ENCODE results near the gene PKDREJ. TPM values are rescaled to one million over a fixed set of nuclear protein-coding genes. Genes with fewer than 3 reads are reported as not detected.
A peak's percentile ranks its signal among the peaks of the same experiment; 100 is the strongest.
"Not testable (repeated sequence)": the region's sequence is repeated elsewhere in the genome, so short reads cannot be mapped to it uniquely, and the experiment has no call there.

The PKDREJ gene, protein sequence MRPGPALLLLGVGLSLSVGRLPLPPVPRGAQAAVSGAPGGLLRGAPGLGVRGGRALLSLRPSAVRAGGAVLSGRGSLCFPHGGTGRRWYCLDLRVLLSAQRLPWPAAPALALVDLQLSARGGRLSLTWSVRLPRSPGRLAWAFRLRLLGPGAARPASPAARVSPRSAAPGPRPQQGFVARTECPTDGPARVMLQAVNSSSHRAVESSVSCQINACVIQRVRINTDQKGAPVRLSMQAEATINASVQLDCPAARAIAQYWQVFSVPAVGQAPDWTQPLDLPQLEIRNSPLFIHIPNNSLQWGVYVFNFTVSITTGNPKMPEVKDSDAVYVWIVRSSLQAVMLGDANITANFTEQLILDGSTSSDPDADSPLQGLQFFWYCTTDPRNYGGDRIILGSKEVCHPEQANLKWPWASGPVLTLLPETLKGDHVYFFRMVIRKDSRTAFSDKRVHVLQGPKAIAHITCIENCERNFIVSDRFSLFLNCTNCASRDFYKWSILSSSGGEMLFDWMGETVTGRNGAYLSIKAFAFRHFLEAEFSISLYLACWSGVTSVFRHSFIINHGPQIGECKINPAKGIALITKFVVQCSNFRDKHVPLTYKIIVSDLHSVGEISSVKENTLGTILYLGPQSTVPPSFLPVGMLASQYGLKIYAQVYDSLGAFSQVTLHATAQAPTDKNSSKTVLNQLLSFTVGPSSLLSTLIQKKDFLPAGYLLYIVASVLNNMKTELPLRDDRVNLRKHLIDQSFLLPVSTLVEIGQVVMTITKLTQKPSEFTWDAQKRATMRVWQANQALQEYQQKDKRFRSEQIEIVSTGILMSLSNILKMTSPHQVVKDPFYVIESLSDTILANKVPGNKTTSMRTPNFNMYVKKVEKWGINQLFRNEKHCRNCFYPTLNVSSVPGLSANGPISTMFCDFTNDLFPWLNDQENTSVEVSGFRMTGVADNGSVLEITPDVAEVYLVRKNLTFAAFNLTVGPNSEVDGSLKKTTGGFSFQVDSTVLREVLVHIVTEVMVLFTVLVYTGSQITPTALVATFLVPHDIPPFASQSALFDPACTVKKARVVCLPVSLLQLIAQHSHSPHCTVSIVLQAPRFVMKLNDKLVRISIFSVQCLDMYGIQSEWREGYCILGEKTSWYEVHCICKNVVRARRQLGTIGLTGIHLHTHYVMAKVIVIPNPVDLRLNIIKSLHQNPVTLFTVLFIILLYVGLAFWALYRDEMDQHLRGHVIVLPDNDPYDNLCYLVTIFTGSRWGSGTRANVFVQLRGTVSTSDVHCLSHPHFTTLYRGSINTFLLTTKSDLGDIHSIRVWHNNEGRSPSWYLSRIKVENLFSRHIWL (N-terminal part only)
- not detected in 2 replicates for total RNA-seq (2014; rRNA removed; shearing (Covaris generic))

DNA sequence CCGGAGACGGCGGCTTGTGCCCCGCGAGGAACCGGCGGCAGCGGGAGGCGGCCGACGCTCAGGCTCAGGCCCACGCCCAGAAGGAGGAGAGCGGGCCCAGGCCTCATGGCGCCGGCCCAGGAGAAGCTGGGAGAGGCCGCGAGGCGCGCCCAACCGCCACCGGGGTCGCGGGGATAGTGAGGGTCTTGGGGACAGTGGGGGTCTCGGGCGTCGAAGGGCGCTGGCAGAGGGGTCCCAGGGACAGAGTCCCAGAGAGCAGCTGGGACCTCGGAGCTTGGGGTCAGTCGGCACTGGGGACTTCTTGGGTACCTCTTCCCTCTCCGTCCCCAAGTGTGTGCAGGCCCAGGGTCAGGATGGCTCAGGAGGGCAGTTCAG lies at the start of gene PKDREJ:
Gene PKDREJ (minus strand): TSS at position 128 of the 375 bp plus-strand sequence. CDS start 21 bp downstream, at position 107.
- DNase-seq (ENCODE audit: low spot score), result no peak
- in situ Hi-C loops (cut with HindIII; ENCODE audit: low sequenced_read_pairs), result no loop called here

DNA sequence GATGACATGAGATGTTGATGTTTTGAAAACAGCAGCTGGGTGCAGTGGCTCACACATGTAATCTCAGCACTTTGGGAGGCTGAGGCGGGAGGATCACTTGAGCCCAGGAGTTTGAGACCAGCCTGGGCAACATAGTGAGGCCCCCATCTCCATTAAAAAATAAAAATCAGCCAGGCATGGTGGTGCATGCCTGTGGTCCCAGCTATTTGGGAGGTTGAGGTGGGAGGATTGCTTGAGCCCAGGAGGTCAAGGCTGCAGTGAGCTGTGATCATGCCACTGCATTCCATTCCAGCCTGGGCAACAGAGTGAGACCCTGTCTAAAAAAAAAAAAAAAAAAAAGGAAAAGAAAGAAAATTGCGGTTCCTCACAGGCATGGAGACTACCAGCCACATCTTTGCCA lies 49.7 kb upstream of the PKDREJ start:
- in situ Hi-C loops (cut with HindIII; ENCODE audit: low sequenced_read_pairs); DNase-seq (ENCODE audit: low spot score): not testable (repeated sequence)

DNA sequence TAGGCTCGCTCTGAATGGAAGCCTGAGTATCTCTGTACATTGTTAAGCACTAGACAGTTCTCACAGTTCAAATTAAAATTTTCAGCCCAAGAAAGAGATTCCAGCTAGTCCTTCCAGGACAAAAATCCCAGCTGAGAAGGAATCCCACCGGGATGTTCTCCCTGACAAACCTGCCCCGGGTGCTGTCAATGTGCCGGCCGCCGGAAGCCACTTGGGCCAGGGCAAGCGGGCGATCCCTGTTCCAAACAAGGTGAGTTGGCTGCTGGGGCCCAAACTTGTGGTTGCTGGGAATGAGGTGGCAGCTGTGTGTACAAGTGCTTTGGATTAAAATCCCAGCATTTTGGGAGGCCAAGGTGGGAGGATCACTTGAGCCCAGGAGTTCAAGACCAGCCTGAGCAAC lies 48.9 kb upstream of the PKDREJ start:
- in situ Hi-C loops (cut with HindIII; ENCODE audit: low sequenced_read_pairs), result no loop called here
- DNase-seq (ENCODE audit: low spot score), result no peak

DNA sequence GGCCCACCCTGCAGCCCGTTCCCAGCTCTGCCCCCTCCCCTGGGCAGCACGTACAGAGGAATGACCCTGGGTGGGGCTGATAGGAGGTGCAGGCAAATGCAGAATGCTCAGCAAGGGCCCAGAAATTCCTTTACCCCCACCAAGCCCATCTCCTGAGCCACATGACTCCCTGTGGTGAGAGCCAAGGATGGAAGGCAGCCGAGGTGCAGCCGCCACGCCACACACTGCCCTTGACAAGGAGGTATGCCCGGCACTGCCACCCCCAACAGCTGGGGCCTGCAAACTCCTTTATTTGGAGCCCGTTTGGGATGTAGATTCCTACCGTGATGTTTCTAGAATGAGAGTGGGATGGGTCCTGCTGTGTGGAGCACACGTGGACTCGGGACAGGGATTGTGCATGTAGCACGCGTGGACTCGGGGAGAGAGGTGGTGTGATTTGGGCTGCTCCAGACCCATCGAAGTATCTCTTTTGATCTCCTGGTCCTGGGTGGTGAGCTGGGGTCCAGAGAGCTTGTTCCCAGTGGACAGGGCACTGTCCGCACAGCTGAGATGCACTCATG lies 46.5 kb upstream of the PKDREJ start:
- in situ Hi-C loops (cut with HindIII; ENCODE audit: low sequenced_read_pairs), result no loop called here

DNA sequence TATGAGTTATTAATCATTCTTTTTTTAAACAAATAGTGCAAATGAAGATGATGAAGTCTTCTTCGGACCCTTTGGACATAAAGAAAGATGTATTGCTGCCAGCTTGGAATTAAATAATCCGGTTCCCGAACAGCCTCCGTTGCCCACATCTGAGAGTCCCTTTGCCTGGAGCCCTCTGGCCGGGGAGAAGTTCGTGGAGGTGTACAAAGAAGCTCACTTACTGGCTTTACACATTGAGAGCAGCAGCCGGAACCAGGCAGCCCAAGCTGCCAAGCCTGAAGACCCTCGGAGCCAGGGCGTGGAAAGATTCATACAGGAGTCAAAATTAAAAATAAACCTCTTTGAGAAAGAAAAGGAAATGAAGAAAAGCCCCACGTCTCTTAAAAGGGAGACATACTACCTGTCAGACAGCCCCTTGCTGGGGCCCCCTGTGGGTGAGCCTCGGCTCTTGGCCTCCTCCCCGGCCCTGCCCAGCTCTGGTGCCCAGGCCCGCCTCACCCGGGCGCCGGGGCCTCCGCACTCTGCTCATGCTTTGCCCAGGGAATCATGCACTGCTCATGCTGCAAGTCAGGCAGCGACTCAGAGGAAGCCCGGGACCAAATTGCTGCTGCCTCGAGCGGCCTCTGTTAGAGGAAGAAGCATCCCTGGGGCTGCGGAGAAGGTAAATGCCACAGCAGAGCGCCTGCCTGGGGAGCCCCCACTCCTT lies 45.3 kb upstream of the PKDREJ start:
- DNase-seq (ENCODE audit: low spot score), result no peak
- in situ Hi-C loops (cut with HindIII; ENCODE audit: low sequenced_read_pairs), result no loop called here

More for the DNA sequence above, 46.5 kb upstream of the PKDREJ start:
- no peak for DNase-seq (ENCODE audit: low spot score)

DNA sequence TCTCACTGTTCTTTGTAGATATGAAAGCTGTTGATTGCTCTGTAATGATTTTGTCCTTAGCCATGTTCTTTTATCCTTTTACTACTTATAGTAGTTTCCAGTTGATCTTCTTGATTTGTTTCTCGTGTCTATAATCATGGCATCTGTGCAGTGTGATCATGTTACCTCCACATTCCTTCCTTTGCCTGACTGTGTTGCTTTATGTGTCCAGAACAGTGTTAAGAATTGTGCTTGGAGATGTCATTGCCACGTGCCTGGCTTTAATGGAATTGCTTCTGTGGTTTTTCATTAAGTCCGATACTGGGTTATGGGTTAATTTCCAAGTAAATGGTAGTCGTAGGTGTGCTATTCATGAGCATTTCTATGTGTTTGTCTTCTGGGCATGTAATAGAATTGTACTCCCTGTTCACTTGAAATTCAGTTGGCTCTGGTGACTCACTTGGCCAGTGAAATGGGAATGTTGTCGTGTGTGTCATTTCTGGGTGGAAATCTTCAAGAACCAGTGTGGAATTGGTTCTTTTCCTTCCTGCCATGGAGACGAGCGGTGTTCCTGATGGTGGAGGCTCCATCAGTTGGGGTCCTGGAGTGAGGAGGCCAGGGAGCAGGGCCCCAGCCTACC lies 40.3 kb upstream of the PKDREJ start:
- DNase-seq (ENCODE audit: low spot score), result no peak
- in situ Hi-C loops (cut with HindIII; ENCODE audit: low sequenced_read_pairs), result no loop called here

DNA sequence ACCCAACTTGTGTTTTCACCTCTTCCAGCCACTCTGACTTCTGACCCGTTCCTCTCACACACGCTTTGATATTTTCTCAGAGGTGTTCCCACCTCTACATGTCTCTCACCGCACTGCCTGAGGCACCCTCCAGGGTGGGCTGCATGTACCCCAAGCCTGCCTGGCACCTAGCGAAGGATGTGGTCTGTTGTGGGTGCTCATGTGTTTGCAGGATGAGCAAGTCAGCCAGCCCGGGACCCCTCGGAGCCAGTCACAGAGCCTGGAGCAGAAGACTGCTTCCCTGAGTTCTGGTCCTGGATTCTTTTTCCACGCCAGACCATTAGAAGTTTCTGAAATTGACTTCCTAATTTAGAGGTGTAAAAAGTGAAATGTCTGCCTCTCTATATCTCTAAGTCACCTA lies 37.3 kb upstream of the PKDREJ start:
- in situ Hi-C loops (cut with HindIII; ENCODE audit: low sequenced_read_pairs), result no loop called here
- no peak for DNase-seq (ENCODE audit: low spot score)

DNA sequence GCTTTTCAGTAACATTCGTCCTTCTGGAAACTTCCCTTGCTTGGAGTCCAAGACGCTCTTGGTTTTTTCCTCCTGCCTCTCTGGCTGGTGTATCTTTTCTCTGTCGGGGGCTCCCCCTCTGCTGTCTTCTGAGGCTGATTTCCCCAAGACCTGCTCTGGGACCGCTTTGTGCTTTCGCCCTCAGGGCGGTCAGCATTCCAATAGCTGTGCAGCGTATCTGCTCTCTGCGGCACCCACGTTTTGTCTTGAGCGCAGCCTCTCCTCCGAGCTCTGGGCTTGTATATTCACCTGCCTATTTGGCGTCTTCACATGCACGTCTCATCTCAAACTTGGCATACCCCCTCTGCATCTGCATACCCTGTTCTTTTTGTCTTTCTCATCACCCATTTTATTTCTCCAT lies 36.0 kb upstream of the PKDREJ start:
- in situ Hi-C loops (cut with HindIII; ENCODE audit: low sequenced_read_pairs), result no loop called here

DNA sequence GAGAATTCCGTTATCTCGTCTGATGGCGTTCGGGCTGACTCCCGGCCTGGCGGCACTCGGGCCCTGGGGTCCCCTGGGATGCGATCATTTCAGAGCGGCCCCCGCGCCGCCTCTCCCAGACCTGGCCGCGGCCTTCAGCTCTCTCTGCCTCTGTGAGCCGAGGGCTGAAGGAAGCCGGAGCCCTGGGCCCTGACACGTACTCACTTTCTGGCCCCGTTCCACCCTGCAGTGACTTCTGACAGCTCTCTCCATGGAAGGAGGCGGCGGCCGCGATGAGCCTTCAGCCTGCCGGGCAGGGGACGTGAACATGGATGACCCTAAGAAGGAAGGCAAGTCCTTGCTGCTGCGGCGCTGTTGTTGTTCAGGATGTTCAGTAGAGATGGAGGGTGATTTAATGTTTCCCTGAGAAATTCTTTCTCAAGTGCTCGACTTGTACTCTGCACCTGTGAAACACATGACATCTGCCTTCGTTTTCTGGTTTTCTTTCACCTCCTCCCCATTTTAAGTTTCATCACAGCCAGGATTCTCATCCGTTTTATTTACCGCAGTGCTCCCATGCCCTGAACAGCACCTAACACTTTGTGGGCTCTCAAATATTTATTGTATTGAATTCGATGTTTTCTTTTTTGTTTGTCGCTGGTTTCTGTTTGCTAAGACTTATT lies 34.1 kb upstream of the PKDREJ start:
- in situ Hi-C loops (cut with HindIII; ENCODE audit: low sequenced_read_pairs), result no loop called here
- no peak for DNase-seq (ENCODE audit: low spot score)

More for the DNA sequence above, 36.0 kb upstream of the PKDREJ start:
- no peak for DNase-seq (ENCODE audit: low spot score)

DNA sequence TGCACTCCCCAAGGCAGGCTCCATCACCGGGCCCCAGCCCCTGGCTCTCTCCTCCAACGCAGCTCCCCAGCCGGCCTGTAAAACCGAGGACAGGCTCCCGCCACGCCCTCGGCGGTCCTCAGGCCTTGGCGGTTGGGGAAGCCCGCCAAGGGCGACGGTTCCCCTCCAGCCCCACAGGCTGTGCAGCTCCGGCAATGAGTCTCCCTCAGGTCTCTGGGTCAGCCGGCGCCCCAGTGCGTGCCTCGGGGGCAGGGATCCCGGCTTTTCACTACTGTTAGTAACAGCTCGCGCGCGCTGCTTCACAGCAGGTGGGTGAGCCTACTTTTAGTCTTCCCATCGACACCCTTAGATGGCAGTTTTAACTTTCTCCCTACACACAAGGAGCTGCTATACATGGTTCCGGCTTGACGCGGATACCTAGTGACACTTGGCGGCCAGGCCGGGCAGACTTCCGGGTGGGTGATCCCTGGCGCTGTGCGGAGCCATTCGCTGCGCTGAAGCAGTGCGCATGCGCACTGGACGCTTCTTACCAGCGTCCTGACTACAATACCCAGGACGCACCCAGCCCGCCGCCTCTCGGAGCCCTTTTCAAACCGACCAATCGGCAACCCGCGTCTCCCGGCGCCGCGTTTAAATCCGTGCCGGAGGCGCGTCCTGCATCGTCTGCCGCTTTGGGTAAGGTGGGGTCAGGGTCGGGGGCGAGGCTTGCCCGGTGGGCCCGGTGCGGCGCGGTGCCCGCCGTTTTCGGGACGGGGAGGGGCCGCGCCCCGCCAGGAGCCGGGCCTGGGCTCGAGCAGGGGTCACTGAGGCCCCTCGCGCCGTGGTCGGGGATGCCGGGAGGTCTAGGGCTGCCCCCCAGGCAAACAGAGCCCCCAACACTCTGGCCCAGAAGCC lies 33.4 kb upstream of the PKDREJ start, which contains the start of gene GTSE1:
Gene GTSE1 (plus strand): TSS at position 614 of the 894 bp plus-strand sequence. CDS start 531 bp downstream, outside the sequence.
- in situ Hi-C loops (cut with HindIII; ENCODE audit: low sequenced_read_pairs), result no loop called here
- peak; percentile 97 for DNase-seq (ENCODE audit: low spot score)

DNA sequence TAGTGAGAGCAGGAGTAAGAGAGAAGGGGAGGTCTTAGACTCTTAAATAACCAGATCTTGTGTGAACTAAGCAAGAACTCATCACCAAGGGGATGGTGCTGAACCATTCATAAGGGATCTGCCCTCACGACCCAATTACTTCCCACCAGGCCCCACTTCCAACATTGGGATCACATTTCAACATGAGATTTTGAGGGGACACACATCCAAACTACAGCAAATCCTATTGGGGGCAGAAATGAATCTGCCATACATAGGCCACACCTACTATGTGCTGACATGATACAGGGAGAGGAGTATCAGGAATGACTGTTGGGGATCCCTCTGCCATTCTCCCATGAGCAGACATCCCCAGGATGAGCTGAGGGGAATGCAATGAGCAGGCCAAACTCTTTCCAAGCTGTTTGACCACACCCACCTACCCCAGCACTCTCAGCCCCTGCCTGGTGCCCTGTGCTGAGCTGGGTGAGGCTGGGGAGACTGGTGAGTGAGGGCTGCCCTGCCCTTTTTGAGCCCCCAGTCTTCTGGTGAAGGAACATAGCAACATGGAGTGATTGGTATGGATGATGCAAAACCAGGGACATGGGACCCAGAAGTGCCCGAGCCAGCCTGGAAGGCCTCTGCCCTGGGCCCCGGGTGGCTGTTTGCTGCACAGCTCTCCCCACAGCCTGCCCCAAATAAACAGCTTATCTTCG lies 32.3 kb upstream of the PKDREJ start:
- DNase-seq (ENCODE audit: low spot score), result no peak
- in situ Hi-C loops (cut with HindIII; ENCODE audit: low sequenced_read_pairs), result no loop called here

DNA sequence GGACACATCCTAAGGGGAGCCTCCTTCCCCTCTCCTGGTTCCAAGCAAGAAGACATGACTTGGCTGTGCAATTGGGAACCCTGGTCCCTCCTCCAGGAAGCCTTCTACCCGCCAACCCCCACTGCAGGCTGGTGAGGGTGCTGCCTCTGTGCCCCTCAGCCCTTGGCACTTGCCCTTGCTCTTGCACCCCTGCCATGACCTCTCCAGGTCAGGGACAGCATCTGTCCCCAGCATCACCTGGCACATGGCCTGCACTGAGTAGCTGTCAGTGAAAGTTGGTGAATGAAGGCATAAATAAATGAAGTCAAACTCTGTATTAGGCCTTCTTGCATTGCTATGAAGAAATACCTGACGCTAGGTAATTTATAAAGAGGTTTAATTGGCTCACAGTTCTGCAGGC lies 31.6 kb upstream of the PKDREJ start:
- in situ Hi-C loops (cut with HindIII; ENCODE audit: low sequenced_read_pairs), result no loop called here
- no peak for DNase-seq (ENCODE audit: low spot score)

DNA sequence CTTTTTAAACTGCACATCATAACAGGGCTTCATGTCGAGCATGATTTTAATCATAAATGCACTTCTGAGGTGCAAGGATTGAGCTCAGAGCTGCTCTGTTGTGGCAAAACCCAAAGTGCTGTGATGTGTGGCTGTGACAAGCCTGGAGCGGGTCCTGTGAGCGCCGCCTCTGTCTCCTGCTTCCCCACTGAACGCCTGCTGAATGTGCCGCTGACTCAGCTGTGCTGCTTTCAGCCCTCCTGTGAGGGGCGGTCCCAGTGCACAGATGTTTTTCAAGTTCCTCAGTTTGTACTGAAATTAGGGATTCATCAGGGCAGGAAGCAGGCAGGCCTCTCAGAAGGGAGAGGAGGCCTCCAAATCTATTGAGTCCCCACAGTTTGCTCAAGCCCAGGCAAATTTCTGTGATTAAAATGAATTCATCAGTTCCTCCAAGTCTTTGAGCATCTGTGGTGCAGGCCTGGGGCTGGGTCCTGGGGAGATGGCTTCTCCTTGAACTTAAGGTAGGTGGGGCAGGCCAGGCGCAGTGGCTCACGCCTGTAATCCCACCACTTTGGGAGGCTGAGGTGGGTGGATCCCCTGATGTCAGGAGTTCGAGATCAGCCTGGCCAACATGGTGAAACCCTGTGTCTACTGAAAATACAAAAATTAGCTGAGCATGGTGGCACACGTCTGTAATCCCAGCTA lies 30.6 kb upstream of the PKDREJ start:
- in situ Hi-C loops (cut with HindIII; ENCODE audit: low sequenced_read_pairs), result no loop called here
- no peak for DNase-seq (ENCODE audit: low spot score)

DNA sequence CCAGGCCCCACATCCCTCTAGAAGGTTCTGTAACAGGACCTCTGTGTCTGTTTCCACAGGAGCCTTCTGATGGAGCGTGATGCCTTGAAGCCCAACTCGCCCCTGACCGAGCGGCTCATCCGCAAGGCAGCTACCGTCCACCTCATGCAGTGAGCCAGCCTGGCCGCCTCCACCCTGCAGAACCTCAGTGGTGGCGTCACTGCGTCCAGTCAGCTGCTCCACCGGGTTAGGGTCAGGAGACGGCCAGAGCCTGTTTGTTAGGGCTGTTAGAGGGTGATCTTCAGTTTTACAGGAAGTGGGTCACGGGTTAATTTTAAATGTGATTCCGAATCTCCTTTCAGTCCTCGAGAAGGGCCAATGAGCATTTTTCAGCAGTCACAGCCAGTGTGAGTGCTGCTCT lies 29.6 kb upstream of the PKDREJ start:
- DNase-seq (ENCODE audit: low spot score), result no peak
- in situ Hi-C loops (cut with HindIII; ENCODE audit: low sequenced_read_pairs), result no loop called here

DNA sequence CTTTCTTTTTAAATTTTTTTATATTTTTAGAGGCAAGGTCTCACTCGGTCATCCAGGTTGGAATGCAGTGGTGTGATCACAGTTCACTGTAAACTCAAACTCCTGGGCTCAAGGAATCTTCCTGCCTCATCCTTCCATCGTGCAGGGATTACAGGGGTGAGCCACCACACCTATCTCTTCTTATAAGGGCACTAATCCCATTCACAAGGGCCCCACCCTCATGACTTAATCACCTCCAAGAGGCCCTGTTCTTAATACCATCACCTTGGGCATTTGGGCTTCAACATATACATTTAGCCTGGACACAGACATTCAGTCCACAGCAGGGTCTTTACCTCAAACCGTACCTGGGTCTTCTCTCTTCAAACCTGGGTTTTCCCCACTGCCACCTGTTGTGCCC lies 29.0 kb upstream of the PKDREJ start:
- DNase-seq (ENCODE audit: low spot score), result no peak
- in situ Hi-C loops (cut with HindIII; ENCODE audit: low sequenced_read_pairs), result no loop called here

Data from G401 (cell line).